Endothelial cell of umbilical vein (primary cell): ENCODE data around the gene PNPLA7. TPM values are rescaled to one million over a fixed set of nuclear protein-coding genes. Genes with fewer than 3 reads are reported as not detected.

ENCODE experiments used
- BruUV-seq: library from RNA; stranded (reverse); fragments of 400-500 nt; replicated peaks from 2 replicates; lab custom pipeline; 2021; lab: Mats Ljungman, UMichigan
- CTCF ChIA-PET: fragments of 300-600, 350-600 bp; sonication (Branson Sonifier 250); formaldehyde crosslinking; loops from one replicate; lab custom pipeline; 2021; ENCODE audit warnings: antibody characterized with exemption, inconsistent platforms; lab: Charles Lee
- POLR2A ChIA-PET: fragments of 300-600, 350-600 bp; sonication (Branson Sonifier 250); formaldehyde crosslinking; loops from one replicate; lab custom pipeline; 2021; ENCODE audit warnings: antibody characterized with exemption, inconsistent platforms; lab: Charles Lee
- DNase-seq: peaks from one replicate; pipeline ENCODE4 v3.0.0-alpha.2; 2011; ENCODE audit warnings: low read depth, low spot score
- FAIRE-seq: peaks from 2 replicates; lab custom pipeline; 2011; peaks lifted over from hg19 to GRCh38; lab: Jason Lieb, UNC
- H2AFZ ChIP-seq: 2 replicates; pipeline ENCODE4 v1.6.0; 2012; ENCODE audit warnings: low read depth, low read length, control low read depth, inconsistent platforms
- H3K27ac ChIP-seq: 2 replicates; pipeline ENCODE4 v1.5.1; 2011; ENCODE audit warnings: low read depth, mild to moderate bottlenecking, control low read depth, low read length, moderate library complexity; ENCODE audit not compliant: insufficient read depth
- H3K27me3 ChIP-seq, 2 experiments: 2 replicates each; pipeline versions ENCODE4 v1.6.0 to v1.6.1; 2011; ENCODE audit warnings: low read length in 2 of 2, mixed read lengths in 1 of 2; ENCODE audit not compliant: control insufficient read depth in 2 of 2, insufficient read depth in 2 of 2
- H3K36me3 ChIP-seq, 2 experiments: 2 replicates in 1 of 2; 3 replicates in 1 of 2; pipeline ENCODE4 v1.5.1; 2011; ENCODE audit warnings: low read length in 2 of 2, mild to moderate bottlenecking in 1 of 2, moderate library complexity in 1 of 2; ENCODE audit not compliant: control insufficient read depth in 2 of 2, insufficient read depth in 2 of 2; ENCODE audit errors: extremely low read depth in 1 of 2
- H3K4me1 ChIP-seq: 3 replicates; pipeline ENCODE4 v1.5.1; 2011; ENCODE audit warnings: mild to moderate bottlenecking, low read length; ENCODE audit not compliant: control insufficient read depth, insufficient read depth; ENCODE audit errors: extremely low read depth
- H3K4me2 ChIP-seq: 2 replicates; pipeline ENCODE4 v1.6.1; 2011; ENCODE audit warnings: low read length, control low read depth, mixed read lengths; ENCODE audit not compliant: insufficient read depth
- H3K4me3 ChIP-seq, 3 experiments: fragments of 200-600 bp in 1 of 3; sonication (generic), shearing (Covaris generic) in 1 of 3; replicated peaks in 1 of 3; 2 replicates each; pipeline ENCODE4 v1.5.1; 2011 to 2016; ENCODE audit warnings: control low read depth in 3 of 3, low read length in 3 of 3, mild to moderate bottlenecking in 2 of 3, inconsistent platforms in 1 of 3, low read depth in 1 of 3, moderate library complexity in 1 of 3; ENCODE audit not compliant: insufficient read depth in 1 of 3
- H3K79me2 ChIP-seq: 2 replicates; pipeline ENCODE4 v1.6.0; 2012; ENCODE audit warnings: low read length, inconsistent platforms; ENCODE audit not compliant: control insufficient read depth, insufficient read depth
- H3K9ac ChIP-seq: replicated peaks from 2 replicates; pipeline ENCODE3; 2011; ENCODE audit warnings: low read length, control low read depth; ENCODE audit not compliant: insufficient read depth; ENCODE audit errors: extremely low read depth
- H3K9me1 ChIP-seq: replicated peaks from 3 replicates; pipeline ENCODE4 v1.6.0; 2011; ENCODE audit warnings: mild to moderate bottlenecking, low read length; ENCODE audit not compliant: control insufficient read depth, insufficient read depth; ENCODE audit errors: extremely low read depth
- H3K9me3 ChIP-seq: replicated peaks from 2 replicates; pipeline ENCODE4 v1.5.1; 2012; ENCODE audit warnings: low read length, inconsistent platforms; ENCODE audit not compliant: control insufficient read depth, insufficient read depth
- H4K20me1 ChIP-seq: replicated peaks from 2 replicates; pipeline ENCODE3; 2011; ENCODE audit warnings: mild to moderate bottlenecking, low read length; ENCODE audit not compliant: control insufficient read depth, insufficient read depth; ENCODE audit errors: extremely low read depth
- EZH2 ChIP-seq: IDR thresholded peaks from 2 replicates; pipeline ENCODE4 v1.6.1; 2012; ENCODE audit warnings: borderline replicate concordance, low read depth, mild to moderate bottlenecking, moderate library complexity, low read length, inconsistent platforms; ENCODE audit not compliant: severe bottlenecking
- FOS ChIP-seq: IDR thresholded peaks from 2 replicates; pipeline ENCODE4 v1.6.1; 2011; ENCODE audit warnings: mild to moderate bottlenecking, low read length, moderate library complexity, borderline replicate concordance; ENCODE audit not compliant: insufficient read depth
- GATA2 ChIP-seq: IDR thresholded peaks from 2 replicates; pipeline ENCODE4 v1.7.0; 2011; ENCODE audit warnings: low read depth, mild to moderate bottlenecking, moderate library complexity, mixed read lengths, low read length; ENCODE audit not compliant: insufficient read length, insufficient read depth
- JUN ChIP-seq: IDR thresholded peaks from 2 replicates; pipeline ENCODE4 v1.6.1; 2011; ENCODE audit warnings: borderline replicate concordance, low read depth; ENCODE audit not compliant: insufficient read length, insufficient read depth
- MYC ChIP-seq: IDR thresholded peaks from one replicate; pipeline ENCODE4 v1.6.1; 2011; ENCODE audit warnings: mild to moderate bottlenecking, low read depth, low read length
- POLR2A ChIP-seq: IDR thresholded peaks from 2 replicates; pipeline ENCODE4 v1.6.1; 2012; ENCODE audit warnings: low read depth, mild to moderate bottlenecking, control low read depth, low read length
- POLR2AphosphoS5 ChIP-seq: IDR thresholded peaks from 2 replicates; pipeline ENCODE4 v1.6.1; 2012; ENCODE audit warnings: low read depth, mild to moderate bottlenecking, control low read depth, low read length, moderate library complexity; ENCODE audit not compliant: insufficient read depth
- dilution Hi-C: fragments of 300-500 bp; cut with MboI; formaldehyde crosslinking; loops from one replicate; pipeline ENCODE4 v1.15.0; 2019; ENCODE audit warnings: low sequenced_read_pairs; ENCODE audit not compliant: extremely low pct_ligation_motif_present
- intact Hi-C: fragments of 100-400 bp; cut with micrococcal nuclease; formaldehyde crosslinking; loops from one replicate; pipeline ENCODE4 v1.10.0; 2022
- polyA plus RNA-seq, 4 experiments: library from polyadenylated mRNA; depleted of rRNA in 3 of 4; stranded (reverse) in 3 of 4; unstranded in 1 of 4; fragments of >200 nt; gene quantifications; 2 replicates each; pipeline versions ENCODE4 v1.2.1 to v1.2.3, GENCODE V29; 2011 to 2012; ENCODE audit warnings: missing spikeins in 1 of 4
- total RNA-seq: library from RNA; stranded (reverse); gene quantifications from 2 replicates; pipeline ENCODE4 v1.2.3, GENCODE V29; 2021
- TF ChIP-seq, protein P1 (sequence below): IDR thresholded peaks from 2 replicates; pipeline ENCODE4 v1.6.1; 2011; ENCODE audit not compliant: insufficient read depth, insufficient read length
- TF ChIP-seq, protein P2 (sequence below), 2 donors: IDR thresholded peaks; 1 replicate in 1 of 2; 2 replicates in 1 of 2; pipeline ENCODE4 v1.5.1; 2011; ENCODE audit warnings: low read length in 2 of 2, mild to moderate bottlenecking in 2 of 2, moderate library complexity in 2 of 2, control low read depth in 1 of 2, inconsistent platforms in 1 of 2, low read depth in 1 of 2; ENCODE audit not compliant: insufficient read depth in 1 of 2; ENCODE audit errors: extremely low read depth in 1 of 2

The PNPLA7 gene
- total and polyA plus RNA-seq, 2 donors (not counting 3 experiments of a cell fraction or from before 2014, with no cell fraction given): 1.0 to 1.9 TPM

DNA sequence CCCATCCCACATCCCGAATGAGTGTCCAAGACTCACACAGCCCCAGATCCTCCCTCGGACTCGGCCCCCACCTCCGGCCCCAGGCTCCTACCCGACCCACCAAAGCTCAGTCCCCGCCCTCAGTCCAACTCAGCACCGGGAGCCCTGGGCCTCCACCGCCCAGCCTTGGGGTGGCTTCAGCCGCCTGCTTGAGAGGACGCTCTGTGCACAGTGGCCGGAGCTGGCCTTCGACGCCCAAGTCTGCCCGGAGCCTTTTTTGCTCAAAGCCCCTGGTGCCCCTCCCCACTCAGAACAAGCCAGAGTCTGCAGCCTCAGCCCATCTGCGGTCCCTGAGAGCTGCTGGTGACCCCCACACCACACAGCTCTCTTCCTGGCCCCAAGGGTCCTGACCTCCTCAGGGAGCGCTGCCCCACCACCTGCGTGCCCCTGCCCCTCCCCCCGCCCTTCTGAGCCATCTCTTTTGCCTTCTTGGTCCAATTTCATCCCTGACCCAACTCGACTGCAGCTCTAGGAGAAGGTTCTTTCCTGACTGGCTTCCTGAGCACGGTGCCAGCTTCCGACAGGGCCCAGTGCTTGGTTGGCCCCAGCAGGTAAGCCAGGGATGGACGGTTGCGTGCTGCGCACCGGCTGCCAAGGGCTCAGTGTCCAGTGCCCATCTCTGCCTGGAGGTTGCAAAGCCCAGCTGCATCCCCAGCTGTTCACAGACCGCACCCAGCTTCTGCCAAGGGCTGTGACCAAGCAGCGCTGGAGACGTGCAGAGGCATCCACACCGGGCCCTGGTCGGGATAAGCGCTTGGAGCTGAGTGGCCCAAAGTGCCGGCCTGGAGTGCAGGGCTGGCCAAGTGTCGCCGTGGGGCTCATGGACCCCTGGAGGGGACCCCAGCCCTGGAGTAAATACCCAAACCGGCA is 63.4 kb downstream of the PNPLA7 start:
- intact Hi-C loops: no loop called here
- no TSS peak for BruUV-seq
- H2AFZ ChIP-seq: no peak overlapping the region
- POLR2A ChIA-PET: no interaction called here
- H3K9ac ChIP-seq: no peak overlapping the region
- H4K20me1 ChIP-seq: no peaks in the 10 kb centered on the region
- no peaks in the 10 kb centered on the region for H3K79me2 ChIP-seq
- TF ChIP-seq EZH2: no peak
- no peak for TF ChIP-seq POLR2AphosphoS5
- TF ChIP-seq JUN: no peak
- TF ChIP-seq FOS: no peak
- TF ChIP-seq, protein P1, sequence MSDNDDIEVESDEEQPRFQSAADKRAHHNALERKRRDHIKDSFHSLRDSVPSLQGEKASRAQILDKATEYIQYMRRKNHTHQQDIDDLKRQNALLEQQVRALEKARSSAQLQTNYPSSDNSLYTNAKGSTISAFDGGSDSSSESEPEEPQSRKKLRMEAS: no peak
- no peak for TF ChIP-seq GATA2
- TF ChIP-seq POLR2A: no peak
- no peak for TF ChIP-seq MYC
- TF ChIP-seq, protein P2, sequence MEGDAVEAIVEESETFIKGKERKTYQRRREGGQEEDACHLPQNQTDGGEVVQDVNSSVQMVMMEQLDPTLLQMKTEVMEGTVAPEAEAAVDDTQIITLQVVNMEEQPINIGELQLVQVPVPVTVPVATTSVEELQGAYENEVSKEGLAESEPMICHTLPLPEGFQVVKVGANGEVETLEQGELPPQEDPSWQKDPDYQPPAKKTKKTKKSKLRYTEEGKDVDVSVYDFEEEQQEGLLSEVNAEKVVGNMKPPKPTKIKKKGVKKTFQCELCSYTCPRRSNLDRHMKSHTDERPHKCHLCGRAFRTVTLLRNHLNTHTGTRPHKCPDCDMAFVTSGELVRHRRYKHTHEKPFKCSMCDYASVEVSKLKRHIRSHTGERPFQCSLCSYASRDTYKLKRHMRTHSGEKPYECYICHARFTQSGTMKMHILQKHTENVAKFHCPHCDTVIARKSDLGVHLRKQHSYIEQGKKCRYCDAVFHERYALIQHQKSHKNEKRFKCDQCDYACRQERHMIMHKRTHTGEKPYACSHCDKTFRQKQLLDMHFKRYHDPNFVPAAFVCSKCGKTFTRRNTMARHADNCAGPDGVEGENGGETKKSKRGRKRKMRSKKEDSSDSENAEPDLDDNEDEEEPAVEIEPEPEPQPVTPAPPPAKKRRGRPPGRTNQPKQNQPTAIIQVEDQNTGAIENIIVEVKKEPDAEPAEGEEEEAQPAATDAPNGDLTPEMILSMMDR (IDR thresholded peaks at IDR 0.05; ENCODE audit: extremely low read depth in 1 of 2, insufficient read depth in 1 of 2, low read depth in 1 of 2, low read length in 2 of 2): no peak
- FAIRE-seq: no peak
- DNase-seq: no peak
- dilution Hi-C loops: no loop called here
- H3K9me3 ChIP-seq: no peaks in the 10 kb centered on the region
- no peak overlapping the region for H3K27ac ChIP-seq
- no peaks in the 10 kb centered on the region for H3K36me3 ChIP-seq
- no peaks in the 10 kb centered on the region for H3K27me3 ChIP-seq
- peaks cover 6% of the 10 kb centered on the region for H3K4me1 ChIP-seq
- no peaks in the 10 kb centered on the region for H3K9me1 ChIP-seq
- H3K4me3 ChIP-seq: no peak overlapping the region
- CTCF ChIA-PET: interaction anchor here (0.6 to 0.9 kb wide), 2 partner anchors 19 to 64 kb away, joined by 3 to 6 read pairs; partner anchors contain the start of genes EXD3 and NOXA1
- no peak overlapping the region for H3K4me2 ChIP-seq
